T-helper 1 cell (primary cell): ENCODE data around the gene SLC9A7.
"Not testable (repeated sequence)": the region's sequence is repeated elsewhere in the genome, so short reads cannot be mapped to it uniquely, and the experiment has no call there.

Experiments used
- DNase-seq, 5 donors: peaks; one replicate each; pipeline ENCODE4 v3.0.0-alpha.2; 2012 to 2020
- total RNA-seq, 4 donors: gene quantifications; one replicate each; lab custom pipeline; 2026; lab: John Stamatoyannopoulos, UW

The SLC9A7 gene
- total RNA-seq, result 9.1 to 13.5 (median 11.0) reads per million in 4 donors

DNA sequence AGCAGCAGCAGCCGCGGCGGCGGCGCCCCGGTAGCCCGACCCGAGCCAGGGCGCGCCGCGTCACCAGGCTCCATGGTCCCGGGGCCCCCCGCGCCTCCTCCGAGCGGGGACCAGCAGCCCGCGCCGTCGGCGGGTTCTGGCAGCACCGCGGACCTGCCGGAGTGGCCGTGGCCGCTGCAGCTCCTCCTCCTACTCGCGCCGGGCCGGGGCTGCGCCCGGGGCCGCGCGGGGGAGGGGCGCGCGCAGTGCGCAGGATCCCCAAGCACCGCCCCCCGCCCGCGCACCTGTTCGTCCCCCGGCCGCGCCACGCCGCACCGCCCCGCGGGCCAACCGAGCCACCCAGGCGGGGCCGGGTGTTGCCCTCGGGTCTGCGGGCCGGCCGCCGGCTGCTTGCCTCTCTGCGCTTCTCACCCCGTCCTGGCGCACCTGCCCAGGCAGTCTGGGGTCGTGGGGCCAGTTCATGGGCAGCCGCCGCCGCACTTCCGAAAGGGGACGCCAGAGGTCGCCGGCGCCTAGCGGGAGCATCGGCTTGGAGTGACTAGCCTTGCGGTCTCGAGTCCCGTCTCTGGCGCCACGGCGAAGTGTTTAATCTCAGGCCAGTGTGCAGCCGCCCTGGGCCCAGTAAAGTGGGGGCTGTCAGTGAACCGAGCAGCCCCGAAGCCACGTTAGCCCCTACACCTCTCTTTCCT, at the start of gene SLC9A7:
TSS of gene SLC9A7 (minus strand) at position 163 of the 689 bp plus-strand sequence. CDS start at position 74, 89 bp downstream.
- peak; percentile 47 to 78 (median 62) for DNase-seq

- DNase-seq, result no peak
Observed at GRCh38 chrX:46805270-46805669, 46.4 kb upstream of the SLC9A7 start.

GRCh38 chrX:46803140-46803539, 44.2 kb upstream of the SLC9A7 start:
- DNase-seq, result no peak

- DNase-seq, result peak; percentile 30 to 63 (median 48)
Observed at GRCh38 chrX:46796574-46797191, 37.8 kb upstream of the SLC9A7 start.

- DNase-seq, result no peak
Observed at GRCh38 chrX:46793386-46794143, 34.6 kb upstream of the SLC9A7 start.

DNA sequence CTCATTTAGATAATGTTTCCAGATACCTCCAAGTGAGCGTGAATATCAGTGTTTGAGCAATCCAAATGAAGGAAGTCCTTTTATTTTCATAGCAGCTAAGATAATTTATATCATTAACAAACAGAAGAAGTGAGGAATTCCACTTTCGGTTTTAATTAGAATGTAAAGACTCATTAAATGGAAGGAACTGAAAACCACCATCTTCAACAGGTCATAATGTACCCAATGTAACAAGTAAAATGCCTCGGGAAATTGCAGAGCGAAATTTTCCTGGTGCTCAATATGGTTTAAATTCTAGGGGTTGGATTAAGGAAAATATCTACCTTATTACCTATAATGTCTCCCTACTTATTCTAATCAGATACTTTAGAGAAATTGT, 33.9 kb upstream of the SLC9A7 start:
- DNase-seq, result no peak

GRCh38 chrX:46791927-46792809, 33.2 kb upstream of the SLC9A7 start:
- DNase-seq, result peak in 1 of 5 donors; percentile 65

DNA sequence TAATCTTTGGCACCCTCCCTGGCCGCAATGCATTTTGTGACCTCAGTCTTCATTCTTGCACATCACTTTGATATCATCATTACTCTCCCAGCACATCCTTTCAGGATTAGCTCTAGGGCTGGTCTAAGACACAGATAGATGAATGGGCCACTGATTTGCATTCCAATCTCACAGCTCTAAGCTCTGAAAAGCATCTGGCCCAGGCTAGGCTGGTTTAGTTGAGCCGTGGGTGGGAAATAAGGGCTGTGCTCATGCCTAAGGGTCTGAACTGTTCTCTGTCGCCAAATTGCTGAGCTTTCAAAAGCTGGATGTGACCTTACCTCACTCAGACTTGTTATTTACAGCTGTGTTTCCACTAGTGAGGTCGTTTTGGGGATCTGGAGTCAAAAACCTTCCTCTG, 30.0 kb upstream of the SLC9A7 start:
- no peak for DNase-seq

DNA sequence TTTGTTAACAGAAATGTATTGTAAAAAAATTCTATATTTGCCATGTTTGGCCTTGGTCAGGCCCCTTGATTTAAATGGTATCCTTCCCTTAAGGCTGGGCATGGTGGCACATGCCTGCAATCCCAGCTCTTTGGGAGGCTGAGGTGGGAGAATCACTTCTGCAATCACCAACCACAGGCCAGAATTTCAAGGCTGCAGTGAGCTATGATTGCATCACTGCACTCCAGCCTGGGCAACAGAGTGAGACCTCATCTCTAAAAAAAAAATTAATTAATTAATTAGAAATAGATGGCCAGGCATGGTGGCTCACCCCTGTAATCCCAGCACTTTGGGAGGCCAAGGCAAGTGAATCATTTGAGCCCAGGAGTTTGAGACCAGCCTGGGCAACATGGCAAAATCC, 25.5 kb upstream of the SLC9A7 start:
- DNase-seq, result not testable (repeated sequence)

- no peak for DNase-seq
Observed at GRCh38 chrX:46782034-46782433, 23.1 kb upstream of the SLC9A7 start.

DNA sequence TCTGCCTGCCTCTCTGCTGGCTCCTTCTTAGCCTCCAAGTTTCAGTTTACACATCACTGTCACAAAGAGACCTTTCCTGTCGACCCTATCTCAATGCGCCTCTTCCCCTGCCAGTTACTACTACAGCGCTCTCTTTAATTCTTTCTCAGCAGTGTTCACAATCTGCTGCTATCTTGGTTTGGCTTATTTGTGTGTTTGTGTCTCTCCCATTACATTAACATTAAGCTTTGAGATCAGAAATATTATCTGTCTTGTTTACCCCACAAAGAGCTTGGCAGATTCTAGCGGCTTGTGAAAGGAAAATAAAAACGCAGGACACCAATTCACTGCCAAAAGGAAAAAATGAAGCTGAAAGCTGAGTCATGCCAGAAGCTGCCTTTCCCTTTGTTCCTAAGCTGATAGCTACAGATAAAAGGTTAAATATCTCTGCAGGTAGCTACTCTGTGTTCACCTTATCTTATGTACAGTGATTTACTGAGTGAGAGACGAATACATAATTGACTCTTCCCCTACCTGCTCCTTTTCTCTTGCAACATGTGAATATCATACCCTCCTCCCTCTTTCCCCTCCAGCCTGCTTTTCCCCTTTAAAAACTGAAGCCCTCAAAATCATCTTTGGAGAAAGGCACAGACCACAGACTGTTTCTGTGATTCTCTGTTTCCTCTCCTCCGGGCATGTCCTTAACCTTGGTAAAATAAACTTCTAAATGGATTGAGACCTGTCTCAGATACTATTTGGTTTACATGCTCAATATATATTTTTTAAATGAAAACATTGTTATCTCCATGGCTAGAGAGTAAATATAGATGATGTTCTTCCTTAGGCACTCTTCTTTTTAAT, 19.3 kb upstream of the SLC9A7 start:
- DNase-seq, result no peak

- DNase-seq, result no peak
Observed at GRCh38 chrX:46770817-46771163, 11.9 kb upstream of the SLC9A7 start.

DNA sequence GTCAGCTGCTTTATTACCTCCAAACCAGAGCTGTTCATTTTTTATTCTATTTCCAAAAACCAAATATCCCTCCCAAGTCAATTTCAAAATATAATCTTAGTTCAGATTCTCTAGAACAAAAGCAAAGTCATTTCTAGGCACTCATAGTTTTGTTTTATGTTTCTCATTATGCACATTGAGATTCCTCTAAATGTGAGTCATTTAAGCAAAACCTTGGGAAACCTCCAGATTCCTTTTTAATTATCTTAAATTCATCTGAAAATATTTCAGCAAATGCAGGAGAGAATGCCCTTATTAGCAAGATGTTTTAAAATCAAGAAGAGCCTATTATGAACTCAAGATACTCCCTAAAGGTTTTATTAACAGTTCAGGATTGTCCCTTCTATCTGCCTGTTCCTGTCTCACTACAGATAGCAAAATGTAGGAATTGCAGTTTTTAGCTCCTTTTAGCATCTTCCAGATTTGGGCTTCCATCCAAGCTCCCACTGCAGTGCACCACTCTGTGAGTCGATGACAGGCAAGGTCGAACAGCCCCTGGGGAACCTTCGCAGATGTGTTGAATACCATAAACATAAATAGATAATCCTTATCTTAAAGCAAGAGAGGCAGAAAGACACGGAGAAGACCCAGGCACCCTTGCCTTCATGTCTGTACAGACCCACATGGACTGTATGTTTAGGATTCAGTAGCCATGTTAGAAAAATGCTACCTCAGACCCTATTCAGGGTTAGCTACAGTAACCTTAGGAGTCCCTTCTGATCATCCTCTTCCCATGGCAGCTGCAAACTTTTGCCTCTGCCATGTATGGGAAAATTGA, 11.3 kb upstream of the SLC9A7 start:
- DNase-seq, result no peak

GRCh38 chrX:46762963-46763362, 4.0 kb upstream of the SLC9A7 start:
- DNase-seq, result no peak

GRCh38 chrX:46759645-46759974, 692 bp upstream of the SLC9A7 start:
- DNase-seq, result no peak

DNA sequence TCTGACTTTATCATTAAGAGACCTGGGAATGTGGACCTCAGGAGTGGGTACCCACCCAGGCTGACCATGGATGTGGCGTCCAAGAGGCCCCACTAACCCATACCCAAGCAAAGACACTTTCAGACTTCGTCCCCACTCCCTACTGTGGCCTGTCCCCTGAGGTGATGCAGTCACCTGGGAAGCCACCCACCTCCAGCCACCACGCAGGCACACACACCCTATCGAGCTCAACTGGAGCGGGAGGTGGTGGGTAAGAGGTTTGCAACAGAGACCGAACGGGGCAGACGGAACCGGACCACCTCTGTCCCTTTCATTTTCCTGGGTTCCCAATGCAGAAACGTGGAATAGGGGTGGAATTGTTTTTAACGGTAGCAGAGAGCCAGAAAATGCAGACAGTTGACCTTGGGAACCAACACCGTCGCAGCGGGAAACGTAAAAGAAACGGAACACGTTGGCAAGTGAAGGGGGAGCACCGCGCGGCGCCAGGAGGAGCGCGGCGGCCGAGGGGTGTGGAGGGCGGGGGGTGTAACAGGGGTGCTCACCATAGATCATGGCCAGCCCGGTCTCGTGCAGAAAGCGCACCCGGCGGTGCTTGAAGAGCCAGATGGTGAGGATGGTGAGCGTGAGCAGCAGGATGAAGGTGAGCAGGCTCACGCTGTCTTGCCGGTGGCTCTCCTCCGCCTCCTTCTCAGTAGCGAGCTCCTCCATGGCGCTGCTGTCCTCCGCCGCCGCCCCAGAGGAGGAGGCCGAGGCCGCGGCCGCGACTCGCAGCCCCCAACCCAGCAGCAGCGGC, 559 bp downstream of the SLC9A7 start:
- peak in 4 of 5 donors; percentile 1 to 28 (median 8) for DNase-seq

GRCh38 chrX:46757593-46757992, 1.3 kb downstream of the SLC9A7 start:
- no peak for DNase-seq

DNA sequence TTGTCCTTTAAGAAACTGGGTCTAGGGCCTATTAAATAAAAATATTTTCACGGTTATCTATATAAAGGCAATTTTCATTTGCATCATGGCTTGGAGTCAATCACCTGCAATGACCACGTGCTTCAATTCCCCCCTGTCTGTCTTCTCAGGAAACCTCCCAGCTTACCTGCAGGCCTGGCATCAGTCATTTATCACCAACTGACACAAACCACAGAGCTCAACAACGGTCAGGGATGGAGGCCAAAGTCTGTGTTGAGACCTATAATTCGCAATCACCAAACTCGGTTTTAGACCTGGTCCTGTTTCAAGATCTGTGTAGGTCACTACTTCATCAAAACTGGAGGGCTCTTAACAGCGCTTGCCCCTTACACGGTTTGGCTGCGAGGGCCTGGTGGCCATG, 1.9 kb downstream of the SLC9A7 start:
- no peak for DNase-seq

DNA sequence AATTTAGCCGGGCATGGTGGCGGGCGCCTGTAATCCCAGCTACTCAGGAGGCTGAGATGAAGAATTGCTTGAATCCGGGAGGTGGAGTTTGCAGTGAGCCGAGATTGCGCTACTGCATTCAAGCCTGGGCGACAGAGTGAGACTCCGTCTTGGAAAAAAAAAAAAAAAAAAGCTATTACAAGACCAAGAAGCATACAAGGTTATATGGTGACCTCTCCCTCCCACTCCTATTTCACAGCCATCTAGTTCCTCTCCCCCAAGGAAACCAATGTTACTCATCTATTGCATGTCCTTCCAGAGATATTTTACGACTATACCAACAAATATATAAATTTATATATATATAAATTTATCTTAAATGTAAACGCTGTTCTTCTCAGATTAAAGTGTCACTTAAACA, 3.2 kb downstream of the SLC9A7 start:
- no peak for DNase-seq

GRCh38 chrX:46754586-46755061, 4.3 kb downstream of the SLC9A7 start:
- DNase-seq, result no peak
